GM12878 (cell line): ENCODE measurements around the gene B3GAT1. TPM values are rescaled to one million over a fixed set of nuclear protein-coding genes. Genes with fewer than 3 reads are reported as not detected.

Experiments used
- ATAC-seq: fragments of 200-7000 bp; cut with Tn5 transposase; 3 replicates; pipeline ENCODE4 v1.9.1; 2020; ENCODE audit warnings: mild to moderate bottlenecking, moderate library complexity
- BruUV-seq: library from RNA; stranded (reverse); fragments of 400-500 nt; replicated peaks from 2 replicates; lab custom pipeline; 2021; lab: Mats Ljungman, UMichigan
- CTCF ChIA-PET: fragments of 300-600 bp; sonication (Branson Sonifier 250); formaldehyde crosslinking; extraction: SDS; loops from one replicate; lab custom pipeline; 2021; ENCODE audit warnings: inconsistent platforms; lab: Yijun Ruan, JAX
- POLR2A ChIA-PET: fragments of 350-600 bp; formaldehyde crosslinking; extraction: SDS; loops from one replicate; lab custom pipeline; 2021; ENCODE audit warnings: inconsistent platforms; lab: Charles Lee
- RAD21 ChIA-PET: fragments of 300-600 bp; sonication (Branson Sonifier 250); formaldehyde crosslinking; loops from one replicate; lab custom pipeline; 2023; ENCODE audit warnings: antibody characterized with exemption; ENCODE audit not compliant: unreplicated experiment; lab: Charles Lee
- SMC1A ChIA-PET: fragments of 300-600 bp; sonication (Branson Sonifier 250); formaldehyde crosslinking; loops from one replicate; lab custom pipeline; 2023; ENCODE audit not compliant: unreplicated experiment, uncharacterized antibody; lab: Charles Lee
- DNase-seq: peaks from one replicate; pipeline ENCODE4 v3.0.0-alpha.2; 2011; ENCODE audit warnings: low read depth, low spot score
- FAIRE-seq: peaks from 3 replicates; lab custom pipeline; 2011; peaks lifted over from hg19 to GRCh38; lab: Jason Lieb, UNC
- H2AFZ ChIP-seq: 2 replicates; pipeline ENCODE4 v1.6.0; 2011; ENCODE audit warnings: low read depth, low read length, control low read depth; ENCODE audit not compliant: control insufficient read depth
- H3K27ac ChIP-seq: 2 replicates; pipeline ENCODE4 v1.5.1; 2011; ENCODE audit warnings: control low read depth; ENCODE audit not compliant: control insufficient read depth, insufficient read depth
- H3K27me3 ChIP-seq, 2 experiments: replicated peaks in 1 of 2; 2 replicates each; pipeline versions ENCODE4 v1.6.0 to v1.6.1; 2011; ENCODE audit warnings: low read length in 1 of 2; ENCODE audit not compliant: control insufficient read depth in 2 of 2, insufficient read depth in 2 of 2
- H3K36me3 ChIP-seq, 2 experiments: 2 replicates each; pipeline ENCODE4 v1.5.1; 2011; ENCODE audit warnings: low read length in 1 of 2; ENCODE audit not compliant: control insufficient read depth in 2 of 2, insufficient read depth in 2 of 2
- H3K4me1 ChIP-seq: 2 replicates; pipeline ENCODE4 v1.6.1; 2011; ENCODE audit warnings: mild to moderate bottlenecking, low read length, moderate library complexity, mixed read lengths; ENCODE audit not compliant: control insufficient read depth, insufficient read depth
- H3K4me2 ChIP-seq: 2 replicates; pipeline ENCODE4 v1.6.0; 2011; ENCODE audit warnings: control low read depth; ENCODE audit not compliant: control insufficient read depth, insufficient read depth
- H3K4me3 ChIP-seq: fragments of 200-600 bp; sonication (generic); 2 replicates; pipeline ENCODE4 v1.5.1; 2016
- H3K79me2 ChIP-seq: 2 replicates; pipeline ENCODE4 v1.6.0; 2011; ENCODE audit warnings: low read length; ENCODE audit not compliant: control insufficient read depth, insufficient read depth
- H3K9ac ChIP-seq: 2 replicates; pipeline ENCODE4 v1.8.0; 2011; ENCODE audit warnings: low read length, control low read depth, mixed read lengths; ENCODE audit not compliant: control insufficient read depth, insufficient read depth
- H3K9me3 ChIP-seq: replicated peaks from 3 replicates; pipeline ENCODE4 v1.5.1; 2011; ENCODE audit warnings: mild to moderate bottlenecking, low read length; ENCODE audit not compliant: control insufficient read depth, insufficient read depth
- H4K20me1 ChIP-seq: 2 replicates; pipeline ENCODE4 v1.6.0; 2011; ENCODE audit not compliant: control insufficient read depth, insufficient read depth
- ATF7 ChIP-seq: fragments of 450-650 bp; IDR thresholded peaks from 2 replicates; pipeline ENCODE4 v1.6.1; 2016; ENCODE audit warnings: low read depth, mild to moderate bottlenecking
- BCL3 ChIP-seq: IDR thresholded peaks from 2 replicates; pipeline ENCODE4 v1.6.1; 2011; ENCODE audit warnings: borderline replicate concordance, low read depth, mild to moderate bottlenecking, moderate library complexity, low read length; ENCODE audit not compliant: insufficient read depth, poor library complexity, severe bottlenecking
- EZH2 ChIP-seq: IDR thresholded peaks from 2 replicates; pipeline ENCODE4 v1.6.1; 2012; ENCODE audit warnings: low read depth, mild to moderate bottlenecking, control low read depth, inconsistent platforms, low read length, borderline replicate concordance; ENCODE audit not compliant: control insufficient read depth
- HCFC1 ChIP-seq: fragments of 150-350 bp; IDR thresholded peaks from 2 replicates; pipeline ENCODE4 v1.6.1; 2014; ENCODE audit warnings: low read length
- IKZF2 ChIP-seq, 2 experiments: fragments of 450-650 bp; IDR thresholded peaks; 2 replicates each; pipeline ENCODE4 v1.6.1; 2017; ENCODE audit warnings: mild to moderate bottlenecking in 2 of 2, moderate library complexity in 2 of 2
- MXI1 ChIP-seq: fragments of 150-350 bp; IDR thresholded peaks from 2 replicates; pipeline ENCODE4 v1.6.1; 2011; ENCODE audit warnings: low read depth, mild to moderate bottlenecking, inconsistent platforms, low read length, improper control_type of control experiment
- SIN3A ChIP-seq: IDR thresholded peaks from 2 replicates; pipeline ENCODE4 v1.6.1; 2012; ENCODE audit warnings: low read depth, low read length, improper control_type of control experiment
- SRF ChIP-seq, 2 experiments: IDR thresholded peaks; 2 replicates each; pipeline ENCODE4 v1.6.1; 2011; ENCODE audit warnings: low read depth in 2 of 2, low read length in 2 of 2, mild to moderate bottlenecking in 1 of 2, moderate library complexity in 1 of 2
- YY1 ChIP-seq: IDR thresholded peaks from 2 replicates; pipeline ENCODE4 v1.6.1; 2011; ENCODE audit warnings: low read depth, mild to moderate bottlenecking, low read length
- WGBS: methylation state at CpG from one replicate; pipeline ENCODE4 v1.1.6; 2016; ENCODE audit warnings: low lambda C conversion rate; ENCODE audit not compliant: insufficient replicate concordance, insufficient coverage; ENCODE audit errors: missing lambda C conversion rate; 5-methylcytosine and 5-hydroxymethylcytosine counted together
- in situ Hi-C: fragments of 300-500 bp; cut with MboI; formaldehyde crosslinking; loops from 9 replicates; pipeline ENCODE4 v1.14.3; 2018; ENCODE audit warnings: mixed read lengths
- intact Hi-C: fragments of 100-400 bp; cut with micrococcal nuclease; formaldehyde crosslinking; loops from one replicate; pipeline ENCODE4 v1.14.2; 2022; ENCODE audit not compliant: unreplicated experiment
- polyA plus RNA-seq, 11 experiments: library from polyadenylated mRNA; depleted of rRNA in 4 of 11; unstranded in 6 of 11; stranded (reverse) in 5 of 11; fragments of >200 nt; fragmentation: Nextera tagmentation in 4 of 11; fragmentation: Illumina TruSeq in 1 of 11; extraction: Ambion mirVana in 4 of 11; extraction: Trizol in 1 of 11; gene quantifications; 1 replicate in 1 of 11; 2 replicates in 10 of 11; pipeline versions ENCODE4 v1.2.1 to v1.2.3, GENCODE V29; 2011 to 2016; ENCODE audit warnings: inconsistent platforms in 2 of 11, missing spikeins in 2 of 11, low read depth in 1 of 11
- total RNA-seq, 4 experiments: library from RNA; depleted of rRNA in 3 of 4; stranded (reverse); fragments of >200 nt in 3 of 4; fragmentation: Illumina TruSeq in 1 of 4; extraction: Trizol in 1 of 4; gene quantifications; 2 replicates each; pipeline versions ENCODE4 v1.2.1 to v1.2.3, GENCODE V29; 2013 to 2021

The B3GAT1 gene
- total and polyA plus RNA-seq, 10 of the 15 experiments (the other 5 are each of a cell fraction or from before 2014, with no cell fraction given) = 0.05 TPM; not detected in 9

GRCh38 chr11:134382257-134382656, 29.8 kb downstream of the B3GAT1 start:
- no peaks in the 10 kb centered on the region for H3K9me3 ChIP-seq
- H3K9ac ChIP-seq = no peak overlapping the region
- H3K27me3 ChIP-seq = no peaks in the 10 kb centered on the region; a peak in 1 of 4 replicates
- H2AFZ ChIP-seq = no peak overlapping the region
- no peak overlapping the region for H3K4me3 ChIP-seq
- no peak for TF ChIP-seq SIN3A
- no peak for TF ChIP-seq BCL3
- TF ChIP-seq ATF7 = no peak
- TF ChIP-seq MXI1 = no peak
- no peak for TF ChIP-seq HCFC1
- no peak for TF ChIP-seq YY1
- no peak for TF ChIP-seq SRF (IDR thresholded peaks at IDR 0.05; ENCODE audit: low read depth in 2 of 2, low read length in 2 of 2)
- TF ChIP-seq IKZF2 (IDR thresholded peaks at IDR 0.05) = no peak
- TF ChIP-seq EZH2 = no peak
- no peaks in the 10 kb centered on the region for H4K20me1 ChIP-seq
- H3K27ac ChIP-seq = no peak overlapping the region
- no TSS peak for BruUV-seq
- no peaks in the 10 kb centered on the region for H3K79me2 ChIP-seq
- ChIA-PET POLR2A (no interaction called here), RAD21 (no interaction called here), SMC1A (no interaction called here), CTCF (no interaction called here)
- FAIRE-seq (no peak), ATAC-seq (no peak), DNase-seq (no peak)
- no peak overlapping the region for H3K4me2 ChIP-seq
- intact Hi-C loops = no loop called here
- no peaks in the 10 kb centered on the region for H3K4me1 ChIP-seq
- in situ Hi-C loops = no loop called here
- 61% methylated on average over 8 of the region's 8 CpGs for WGBS
- H3K36me3 ChIP-seq = no peaks in the 10 kb centered on the region
